GM21737 (cell line): ENCODE measurements around the gene ADGRF1.
A peak's percentile ranks its signal among the peaks of the same experiment; 100 is the strongest.
"Not testable (repeated sequence)": the region's sequence is repeated elsewhere in the genome, so short reads cannot be mapped to it uniquely, and the experiment has no call there.

Experiments used
- ATAC-seq: cut with Tn5 transposase; IDR thresholded peaks from one replicate; pipeline ENCODE4 v1.9.1; 2021; ENCODE audit warnings: mild to moderate bottlenecking, moderate library complexity; ENCODE audit not compliant: unreplicated experiment

Gene ADGRF1

DNA sequence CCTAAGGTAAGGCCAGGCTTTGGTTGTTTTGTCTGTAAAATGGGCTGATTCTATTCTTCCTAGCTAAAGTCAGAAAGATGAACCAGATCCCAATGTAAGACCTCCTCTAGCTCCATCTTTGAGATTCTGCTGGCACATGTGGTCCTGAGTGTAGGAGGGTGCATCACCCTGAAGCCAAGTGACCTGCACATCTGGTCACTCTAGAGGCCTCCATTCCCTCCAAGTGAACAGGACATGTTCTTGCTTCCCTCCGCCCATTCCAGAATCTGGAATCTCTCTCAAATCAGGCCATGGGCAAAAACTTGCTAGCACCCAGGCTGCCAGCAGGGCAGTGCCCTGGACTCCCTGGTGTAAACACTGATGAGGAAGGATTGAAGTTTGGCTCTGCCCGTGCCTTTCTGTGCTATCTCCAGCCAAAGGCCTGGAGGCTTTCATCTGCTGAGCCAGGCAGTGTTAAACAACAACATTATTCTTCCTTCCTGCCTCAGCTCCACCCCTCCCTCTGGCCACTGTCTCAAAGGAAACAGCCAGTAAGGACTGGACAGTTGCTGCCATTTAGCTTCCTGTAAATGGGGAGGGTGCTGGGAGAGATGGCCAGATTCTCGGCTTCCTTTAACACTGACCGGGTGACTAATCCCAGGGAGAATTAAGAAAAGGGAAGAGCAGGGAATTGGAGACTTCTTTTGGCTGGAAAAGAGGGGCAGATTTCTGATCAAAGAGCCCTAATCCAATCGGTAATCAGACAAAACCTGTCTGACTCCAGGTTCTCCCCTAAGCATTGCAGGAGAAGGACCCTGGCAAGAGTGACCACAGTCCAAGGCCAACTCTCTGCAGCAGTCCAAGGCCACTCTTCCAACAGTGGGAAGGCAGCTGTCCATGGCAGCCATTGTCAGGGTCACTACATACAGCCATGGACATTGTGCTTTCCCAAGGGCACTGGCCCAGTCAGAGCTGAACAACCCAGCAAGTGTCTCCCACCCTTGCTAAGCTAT, 19.5 kb upstream of the ADGRF1 start:
- no peak for ATAC-seq

GRCh38 chr6:47059216-47059885, 17.2 kb upstream of the ADGRF1 start:
- no peak for ATAC-seq

DNA sequence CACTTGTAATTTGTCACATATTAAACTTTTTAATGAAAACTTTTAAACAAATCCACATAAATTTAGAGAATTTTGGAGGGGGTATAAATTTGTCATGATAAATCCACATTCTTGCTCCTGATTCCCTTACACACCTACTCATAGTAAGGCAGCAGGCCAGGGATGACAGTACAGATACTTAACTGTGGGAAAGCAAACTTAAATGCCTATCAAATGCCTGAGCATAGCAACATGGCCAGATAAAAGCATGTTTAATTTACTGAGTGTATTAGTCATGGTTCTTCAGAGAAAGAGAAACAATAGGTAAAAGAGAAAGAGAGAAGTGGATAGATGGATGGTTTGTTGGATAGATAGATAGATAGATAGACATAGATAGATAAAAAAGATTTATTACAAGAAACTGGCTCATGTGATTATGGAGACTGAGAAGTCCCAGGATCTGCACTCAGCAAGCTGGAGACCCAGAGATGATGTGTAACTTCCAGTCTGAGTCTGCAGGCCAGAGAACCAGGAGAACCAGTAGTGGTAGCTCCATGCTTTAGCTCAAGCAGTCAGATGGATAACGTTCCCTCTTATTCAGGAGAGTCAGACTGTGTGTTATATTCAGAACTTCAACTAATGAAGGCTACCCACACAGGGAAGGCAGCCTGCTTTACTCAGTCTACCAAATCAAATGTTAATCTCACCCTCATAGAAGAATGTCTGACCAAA, 15.9 kb upstream of the ADGRF1 start:
- no peak for ATAC-seq

- ATAC-seq: no peak
These were observed 14.7 kb upstream of the ADGRF1 start for GRCh38 chr6:47056832-47057231.

GRCh38 chr6:47054302-47054701, 12.2 kb upstream of the ADGRF1 start:
- not testable (repeated sequence) for ATAC-seq

GRCh38 chr6:47048638-47049037, 6.5 kb upstream of the ADGRF1 start:
- ATAC-seq: no peak

GRCh38 chr6:47047479-47048407, 5.6 kb upstream of the ADGRF1 start:
- peak; percentile 60 for ATAC-seq

DNA sequence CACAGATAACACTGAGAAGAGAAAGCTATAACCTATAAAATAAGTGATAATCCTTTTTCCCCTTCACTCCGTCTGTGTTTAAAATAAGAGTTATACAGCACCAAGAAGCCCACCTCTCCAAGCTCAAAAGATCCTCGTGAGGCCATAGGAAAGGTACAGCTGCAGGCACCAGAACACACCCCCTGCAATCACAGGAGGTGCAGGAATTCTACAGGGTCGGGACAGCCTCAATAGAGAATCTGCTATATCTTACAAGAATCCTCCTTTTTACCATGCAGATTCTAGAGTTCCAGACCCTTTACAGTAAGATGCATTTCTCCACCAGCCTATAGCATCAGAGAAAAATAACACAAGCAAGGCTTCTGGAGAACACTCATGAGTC, 5.0 kb upstream of the ADGRF1 start:
- no peak for ATAC-seq

GRCh38 chr6:47044397-47044796, 2.3 kb upstream of the ADGRF1 start:
- ATAC-seq: no peak

GRCh38 chr6:47043286-47043685, 1.2 kb upstream of the ADGRF1 start:
- no peak for ATAC-seq

GRCh38 chr6:47041741-47042140, 391 bp downstream of the ADGRF1 start:
- no peak for ATAC-seq

DNA sequence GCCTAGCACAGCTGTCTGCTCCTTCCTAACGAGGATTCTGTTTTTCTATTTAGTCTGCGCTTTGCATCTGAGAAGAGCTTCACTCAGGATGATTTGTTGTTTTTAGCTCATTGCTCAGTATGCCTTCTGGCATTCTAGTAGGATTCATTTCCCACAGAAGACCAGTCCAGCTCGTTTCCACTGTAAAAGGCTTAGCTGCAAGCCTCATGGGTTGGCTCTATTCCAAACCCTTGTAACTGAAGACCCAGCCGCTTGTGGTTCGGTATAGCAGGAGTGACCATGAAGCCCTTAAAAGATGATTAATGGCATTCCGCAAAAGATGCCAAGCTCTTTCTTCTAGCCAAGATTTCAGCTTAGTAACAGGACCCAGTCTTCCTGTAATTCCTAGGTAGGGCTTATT, 7.2 kb downstream of the ADGRF1 start:
- ATAC-seq: no peak

DNA sequence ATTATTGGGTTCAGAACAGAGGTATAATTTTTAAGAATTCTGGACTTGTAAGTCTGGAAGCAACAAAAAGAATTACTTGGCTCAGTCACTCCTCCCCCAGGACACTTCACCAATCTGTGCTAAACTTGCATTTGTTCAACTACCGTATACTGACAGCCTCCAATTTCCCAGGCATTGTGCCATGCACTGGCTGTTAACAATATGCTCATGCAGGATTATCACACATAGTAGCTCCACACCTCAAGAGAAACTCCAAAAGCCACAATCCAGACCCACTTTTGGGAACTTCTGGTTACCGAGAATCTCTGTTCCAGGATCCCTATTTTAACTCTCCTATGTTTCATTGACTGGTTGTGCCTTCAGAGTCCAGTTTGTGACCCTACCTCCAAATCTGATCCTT, 7.7 kb downstream of the ADGRF1 start:
- ATAC-seq: no peak

GRCh38 chr6:47032974-47033765, 9.0 kb downstream of the ADGRF1 start:
- ATAC-seq: no peak

GRCh38 chr6:47031656-47032055, 10.5 kb downstream of the ADGRF1 start:
- ATAC-seq: no peak

DNA sequence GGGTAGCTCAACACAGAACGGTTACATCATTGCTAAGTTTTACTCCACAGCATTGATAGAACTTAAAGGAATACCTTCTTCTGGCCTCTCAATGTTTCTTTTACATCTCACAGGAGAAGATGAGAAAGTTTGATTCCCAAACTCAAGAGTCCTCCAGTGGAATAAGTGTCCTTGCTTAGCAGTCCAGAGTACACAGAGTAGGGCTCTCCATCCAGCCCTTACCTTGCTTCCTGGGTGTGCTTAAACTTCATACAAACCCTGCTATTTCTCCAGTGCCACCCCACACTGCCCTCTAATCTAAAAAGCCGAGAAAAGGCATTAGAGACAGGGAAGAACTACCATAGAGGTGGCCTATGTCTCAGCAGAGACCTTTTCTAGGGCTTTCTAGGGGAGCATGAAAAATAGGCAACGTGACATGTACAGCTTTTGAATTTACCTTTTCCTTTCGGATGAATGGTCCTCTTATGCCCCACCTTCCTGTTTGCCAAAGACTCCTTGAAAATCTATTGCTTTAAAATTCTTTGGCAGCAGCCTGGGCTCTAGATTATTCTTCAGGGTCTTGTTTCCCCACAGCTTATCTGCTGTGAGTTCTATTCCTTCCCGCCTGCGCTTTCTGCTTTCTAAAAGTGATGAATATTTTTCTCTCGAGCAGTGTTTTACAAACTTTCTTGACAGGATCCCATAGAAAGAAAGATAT, 12.1 kb downstream of the ADGRF1 start:
- ATAC-seq: no peak

GRCh38 chr6:47028835-47029360, 13.2 kb downstream of the ADGRF1 start:
- ATAC-seq: no peak

- no peak for ATAC-seq
These were observed 14.8 kb downstream of the ADGRF1 start for GRCh38 chr6:47027315-47027714.

- no peak for ATAC-seq
These were observed 15.5 kb downstream of the ADGRF1 start for GRCh38 chr6:47026679-47027078.
